Neutrophil (primary cell): ENCODE results near the gene C1QTNF3.

Experiments
- H3K27ac ChIP-seq: fragments of 200-600 bp; sonication (generic); 2 replicates; pipeline ENCODE4 v1.5.1; 2016; ENCODE audit warnings: mild to moderate bottlenecking, moderate library complexity
- H3K27me3 ChIP-seq: fragments of 200-600 bp; sonication (generic); 2 replicates; pipeline ENCODE4 v1.6.0; 2016; ENCODE audit warnings: mild to moderate bottlenecking
- H3K36me3 ChIP-seq: fragments of 200-600 bp; sonication (generic); 2 replicates; pipeline ENCODE4 v1.5.1; 2017
- H3K4me1 ChIP-seq, 2 experiments: fragments of 200-600 bp in 1 of 2; sonication (generic) in 1 of 2; 1 replicate in 1 of 2; 2 replicates in 1 of 2; pipeline versions ENCODE4 v1.5.1 to v1.6.1; 2013 to 2016; ENCODE audit warnings: low read depth in 1 of 2, low read length in 1 of 2, mild to moderate bottlenecking in 1 of 2, moderate library complexity in 1 of 2; ENCODE audit not compliant: control insufficient read depth in 1 of 2, insufficient read depth in 1 of 2
- H3K4me3 ChIP-seq, 2 experiments: fragments of 200-600 bp in 1 of 2; sonication (generic) in 1 of 2; 1 replicate in 1 of 2; 2 replicates in 1 of 2; pipeline ENCODE4 v1.5.1; 2013 to 2016; ENCODE audit warnings: low read depth in 1 of 2, low read length in 1 of 2, mild to moderate bottlenecking in 1 of 2, moderate library complexity in 1 of 2
- H3K9me3 ChIP-seq: fragments of 200-600 bp; sonication (generic); 2 replicates; pipeline ENCODE4 v1.5.1; 2016
- CTCF ChIP-seq: fragments of 200-600 bp; sonication (generic); IDR thresholded peaks from 2 replicates; pipeline ENCODE4 v1.5.1; 2016; ENCODE audit warnings: antibody characterized with exemption

Gene C1QTNF3

GRCh38 chr5:34005211-34005610 lies 37.8 kb downstream of the C1QTNF3 start:
- no peak for TF ChIP-seq CTCF
- H3K27me3 ChIP-seq = no peaks in the 10 kb centered on the region
- peaks cover 14% of the 10 kb centered on the region for H3K36me3 ChIP-seq
- H3K4me3 ChIP-seq = no peak overlapping the region
- no peaks in the 10 kb centered on the region for H3K9me3 ChIP-seq
- no peak overlapping the region for H3K27ac ChIP-seq
- peaks cover 36 to 68% of the 10 kb centered on the region in 2 experiments for H3K4me1 ChIP-seq

GRCh38 chr5:34003941-34004340 lies 39.1 kb downstream of the C1QTNF3 start:
- Histone ChIP-seq H3K4me1 (peaks cover 33 to 69% of the 10 kb centered on the region in 2 experiments), H3K4me3 (no peak overlapping the region), H3K36me3 (peaks cover 14% of the 10 kb centered on the region), H3K9me3 (no peaks in the 10 kb centered on the region), H3K27me3 (no peaks in the 10 kb centered on the region), H3K27ac (no peak overlapping the region)
- TF ChIP-seq CTCF = no peak

GRCh38 chr5:34002629-34003328 lies 40.2 kb downstream of the C1QTNF3 start:
- Histone ChIP-seq H3K9me3 (no peaks in the 10 kb centered on the region), H3K4me1 (peaks cover 29 to 62% of the 10 kb centered on the region in 2 experiments), H3K27me3 (no peaks in the 10 kb centered on the region), H3K4me3 (no peak overlapping the region), H3K27ac (peak overlapping the region; percentile 80), H3K36me3 (peaks cover 14% of the 10 kb centered on the region)
- no peak for TF ChIP-seq CTCF

- Histone ChIP-seq H3K27me3 (no peaks in the 10 kb centered on the region), H3K4me1 (peaks cover 22 to 61% of the 10 kb centered on the region in 2 experiments), H3K27ac (peak overlapping the region; percentile 80), H3K4me3 (peak overlapping the region in 1 of 2 experiments; percentile 35), H3K9me3 (no peaks in the 10 kb centered on the region), H3K36me3 (peaks cover 14% of the 10 kb centered on the region)
- no peak for TF ChIP-seq CTCF
Observed at GRCh38 chr5:34001241-34001841, 41.7 kb downstream of the C1QTNF3 start.

- H3K9me3 ChIP-seq = no peaks in the 10 kb centered on the region
- no peaks in the 10 kb centered on the region for H3K27me3 ChIP-seq
- H3K27ac ChIP-seq = peak overlapping the region; percentile 80
- H3K4me1 ChIP-seq = peaks cover 22 to 53% of the 10 kb centered on the region in 2 experiments
- H3K4me3 ChIP-seq = no peak overlapping the region
- H3K36me3 ChIP-seq = peaks cover 18% of the 10 kb centered on the region
- TF ChIP-seq CTCF = no peak
Observed at GRCh38 chr5:33999978-34000377, 43.0 kb downstream of the C1QTNF3 start.
